Germinal center (tissue), 1 donor: ENCODE data around the gene ANKRD13A.
"Not testable (repeated sequence)": the region's sequence is repeated elsewhere in the genome, so short reads cannot be mapped to it uniquely, and the experiment has no call there.

ENCODE experiments used
- DNase-seq: peaks from one replicate; pipeline ENCODE4 v3.0.0; 2012; ENCODE audit warnings: mixed read lengths, low spot score

Gene ANKRD13A

GRCh38 chr12:110007881-110008280 is 8.7 kb downstream of the ANKRD13A start:
- DNase-seq = no peak

GRCh38 chr12:110008681-110009398 is 9.6 kb downstream of the ANKRD13A start:
- not testable (repeated sequence) for DNase-seq

- DNase-seq = peak; percentile 62
Observed at GRCh38 chr12:110010853-110011723, 11.9 kb downstream of the ANKRD13A start.

GRCh38 chr12:110012137-110012536 is 12.9 kb downstream of the ANKRD13A start:
- peak; percentile 63 for DNase-seq

GRCh38 chr12:110012659-110013058 is 13.4 kb downstream of the ANKRD13A start:
- no peak for DNase-seq

- peak; percentile 55 for DNase-seq
Observed at GRCh38 chr12:110015132-110015531, 15.9 kb downstream of the ANKRD13A start.

- no peak for DNase-seq
Observed at GRCh38 chr12:110020956-110021355, 21.7 kb downstream of the ANKRD13A start.

GRCh38 chr12:110023059-110023980 is 24.1 kb downstream of the ANKRD13A start:
- DNase-seq = no peak

GRCh38 chr12:110024051-110024450 is 24.8 kb downstream of the ANKRD13A start:
- DNase-seq = no peak

- DNase-seq = no peak
Observed at GRCh38 chr12:110028323-110028722, 29.1 kb downstream of the ANKRD13A start.

GRCh38 chr12:110029290-110029815 is 30.1 kb downstream of the ANKRD13A start:
- DNase-seq = no peak

GRCh38 chr12:110033888-110034287 is 34.7 kb downstream of the ANKRD13A start:
- DNase-seq = no peak

GRCh38 chr12:110035534-110036104 is 36.4 kb downstream of the ANKRD13A start:
- no peak for DNase-seq

- DNase-seq = no peak
Observed at GRCh38 chr12:110037315-110037714, 38.1 kb downstream of the ANKRD13A start.

GRCh38 chr12:110038741-110039084 is 39.5 kb downstream of the ANKRD13A start:
- no peak for DNase-seq

- DNase-seq = no peak
Observed at GRCh38 chr12:110039085-110039807, 40.0 kb downstream of the ANKRD13A start.

- DNase-seq = no peak
Observed at GRCh38 chr12:110042264-110042663, 43.0 kb downstream of the ANKRD13A start.

GRCh38 chr12:110046451-110047187 is 47.4 kb downstream of the ANKRD13A start:
- DNase-seq = no peak

- no peak for DNase-seq
Observed at GRCh38 chr12:110047297-110047940, 48.2 kb downstream of the ANKRD13A start.
